HG03196 (cell line): ENCODE measurements around the gene AOAH.
"Not testable (repeated sequence)": the region's sequence is repeated elsewhere in the genome, so short reads cannot be mapped to it uniquely, and the experiment has no call there.

Source experiments
- ATAC-seq: cut with Tn5 transposase; IDR thresholded peaks from one replicate; pipeline ENCODE4 v1.9.1; 2021; ENCODE audit not compliant: unreplicated experiment

Gene AOAH

DNA sequence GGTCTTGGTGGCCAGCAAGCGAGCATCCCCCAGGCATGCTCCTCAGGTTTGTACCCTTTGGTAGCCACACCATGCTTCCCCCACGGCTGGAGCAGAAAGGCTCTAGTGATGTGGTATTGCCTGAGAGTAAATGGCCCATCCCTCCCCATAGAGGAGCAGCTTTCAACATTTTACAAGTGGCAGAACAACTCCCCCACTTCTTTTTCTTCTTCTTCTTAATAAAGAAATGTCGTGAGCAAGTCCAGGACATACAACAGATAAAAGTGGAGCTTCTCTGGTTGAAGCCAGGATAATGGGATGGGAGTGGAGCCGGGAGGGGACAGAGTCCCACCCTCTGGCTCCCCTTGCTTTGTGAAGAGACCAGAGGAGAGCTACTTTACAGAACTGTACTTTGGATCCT lies 203.2 kb downstream of the AOAH start:
- ATAC-seq, result no peak

DNA sequence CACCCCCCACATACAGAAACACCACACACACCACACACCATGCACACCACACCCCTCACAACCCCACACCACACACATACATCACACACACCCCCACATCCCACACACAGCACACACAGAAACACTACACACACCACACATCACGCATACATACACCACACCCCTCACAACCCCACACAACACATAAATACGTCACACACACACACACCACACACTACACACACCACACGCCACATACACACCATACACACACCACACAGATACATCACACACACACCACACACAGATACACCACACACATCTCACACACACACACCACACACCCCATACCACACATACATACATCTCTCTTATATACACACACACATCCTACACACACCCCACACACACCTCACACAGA lies 208.4 kb downstream of the AOAH start:
- no peak for ATAC-seq

DNA sequence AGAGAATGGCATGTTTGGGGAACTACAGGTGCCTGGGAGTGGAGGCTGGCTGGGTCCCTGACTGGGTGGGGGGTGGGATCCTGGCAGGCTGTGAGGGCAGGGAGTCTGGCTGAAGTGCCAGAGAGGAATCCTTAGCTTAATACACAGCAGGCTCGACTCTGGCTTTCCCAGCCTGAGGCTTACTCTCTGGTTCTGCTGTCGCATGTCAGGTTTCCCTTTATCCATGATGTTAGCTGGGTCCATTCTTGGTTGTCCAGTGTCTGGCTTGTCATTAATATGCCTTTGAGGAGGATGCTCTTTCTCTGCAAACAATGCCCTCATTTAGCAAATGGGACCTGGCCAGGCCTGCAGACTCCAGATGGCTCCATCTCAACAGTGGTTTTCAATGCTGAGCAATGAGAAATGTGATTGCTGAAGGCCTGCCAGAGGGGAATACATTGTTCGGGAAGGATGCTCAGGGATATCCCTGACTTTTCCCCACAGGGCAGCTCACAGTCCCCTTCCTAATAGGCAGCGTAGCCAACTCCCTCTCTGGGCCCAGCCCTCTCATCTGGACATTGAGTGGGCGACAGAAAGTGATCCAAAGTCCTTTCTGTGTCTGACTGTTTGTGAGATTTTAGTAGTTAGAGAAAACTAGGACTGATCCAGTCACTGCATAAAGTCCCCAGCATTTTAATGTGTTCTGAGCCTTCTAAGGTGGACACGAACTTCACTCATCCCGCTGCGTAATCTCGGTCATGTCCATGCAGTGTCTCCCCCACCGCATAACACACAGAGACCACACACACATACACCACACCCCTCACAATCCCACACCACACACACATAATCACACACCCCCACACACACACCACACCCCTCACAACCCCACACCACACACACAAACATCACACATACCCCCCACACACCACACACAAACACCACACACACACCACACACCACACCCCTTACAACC lies 209.7 kb downstream of the AOAH start:
- ATAC-seq, result no peak

DNA sequence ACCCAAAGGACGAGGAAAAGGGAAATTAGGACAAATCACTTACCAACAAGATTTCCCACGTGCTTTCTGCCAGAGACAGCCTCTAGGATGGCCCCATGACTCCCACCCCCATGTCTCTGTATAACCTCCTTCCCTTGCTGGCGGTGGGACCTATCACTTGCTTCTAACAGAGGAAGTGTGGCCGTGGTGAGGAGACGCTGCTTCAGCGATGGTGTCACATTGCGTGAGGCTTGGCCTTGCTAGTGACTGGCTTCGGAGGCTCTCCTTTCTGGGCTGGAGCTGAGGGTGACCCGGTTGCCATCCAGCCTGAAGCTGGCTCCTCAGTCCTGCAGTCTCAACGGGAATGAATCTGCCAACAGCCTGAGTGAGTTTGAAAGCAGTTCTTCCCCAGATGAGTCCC lies 210.9 kb downstream of the AOAH start:
- ATAC-seq, result no peak

DNA sequence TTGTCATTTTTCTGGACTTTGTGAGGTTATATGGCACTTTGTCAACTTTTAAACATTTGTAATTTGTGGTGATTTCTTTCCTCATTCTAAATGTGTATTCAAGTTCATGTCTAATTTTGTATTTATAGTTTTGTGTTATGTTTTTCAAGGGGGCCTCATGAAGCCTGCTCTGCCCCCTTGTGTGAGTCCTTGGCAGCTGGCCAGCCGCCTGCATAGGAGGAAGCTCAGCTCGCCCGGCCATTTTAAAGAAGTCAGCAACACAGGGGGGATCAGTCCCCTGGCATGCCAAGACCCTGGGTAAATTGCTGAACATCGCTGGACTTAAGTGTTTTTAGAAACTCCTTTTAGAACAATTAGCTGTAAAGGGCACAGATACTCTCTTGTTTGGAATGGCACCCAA lies 211.7 kb downstream of the AOAH start:
- ATAC-seq, result no peak

DNA sequence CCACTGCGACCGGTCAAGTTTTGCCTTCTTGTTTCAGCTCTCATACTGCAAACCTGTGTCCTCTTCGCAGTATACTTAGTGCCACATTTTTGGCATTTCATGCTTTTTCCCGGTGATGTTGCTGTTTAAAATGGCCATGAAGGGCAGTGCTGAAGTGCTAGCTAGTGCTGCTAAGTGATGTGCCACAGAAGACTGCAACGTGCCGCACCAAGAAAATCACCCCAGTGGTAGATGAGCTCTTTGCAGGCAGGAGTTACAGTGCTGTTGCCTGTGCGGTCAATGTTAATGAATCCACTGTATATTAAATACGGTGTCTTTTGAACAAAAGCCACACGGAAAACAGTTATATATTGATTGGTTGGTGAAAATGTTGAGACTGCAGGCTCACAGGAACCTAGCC lies 214.3 kb downstream of the AOAH start:
- ATAC-seq, result no peak

DNA sequence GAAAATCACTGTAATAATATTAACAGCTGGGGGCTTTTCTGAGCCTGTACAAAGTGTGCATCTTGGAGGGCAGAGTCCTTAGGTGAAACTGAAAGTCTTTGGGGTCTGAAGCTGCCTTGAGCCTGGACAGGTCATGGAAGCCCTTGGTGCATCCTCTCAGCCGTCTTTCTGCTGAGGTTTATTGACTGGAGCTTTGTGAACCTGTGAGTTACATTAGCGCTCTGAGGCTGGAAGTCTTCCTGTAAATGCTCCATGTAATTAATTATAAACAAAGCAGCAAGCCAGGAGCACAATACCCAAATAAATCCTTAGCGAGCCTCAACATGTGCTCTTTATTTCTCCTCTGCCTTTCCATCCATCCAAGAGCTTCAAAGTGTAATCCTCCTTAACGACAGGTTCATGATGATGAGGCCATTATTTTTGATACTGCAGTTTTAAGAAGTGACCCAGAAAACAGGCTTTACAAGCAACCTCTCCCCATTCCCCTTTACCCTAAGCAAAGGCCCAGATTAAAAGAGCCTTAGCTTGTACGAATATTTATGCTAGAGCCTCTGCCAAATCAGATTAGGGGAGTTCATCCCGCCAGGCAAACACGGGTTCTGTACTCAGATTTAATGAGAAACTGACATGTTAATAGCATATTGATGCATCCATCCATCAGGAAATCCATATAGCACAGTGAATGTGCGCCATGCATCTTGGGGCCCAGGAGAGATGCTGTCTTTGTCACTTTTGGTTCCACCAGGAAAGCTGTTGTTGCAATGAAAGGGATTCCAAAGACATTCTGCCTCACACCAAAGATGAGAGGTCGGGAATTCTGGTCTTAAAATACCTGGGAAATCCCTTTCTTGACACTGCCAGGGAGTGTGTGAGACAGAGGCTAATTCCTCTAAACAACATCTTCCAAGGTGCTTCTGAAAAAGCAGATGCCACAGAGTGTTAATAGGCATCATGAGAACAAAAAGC lies 216.5 kb downstream of the AOAH start:
- no peak for ATAC-seq

DNA sequence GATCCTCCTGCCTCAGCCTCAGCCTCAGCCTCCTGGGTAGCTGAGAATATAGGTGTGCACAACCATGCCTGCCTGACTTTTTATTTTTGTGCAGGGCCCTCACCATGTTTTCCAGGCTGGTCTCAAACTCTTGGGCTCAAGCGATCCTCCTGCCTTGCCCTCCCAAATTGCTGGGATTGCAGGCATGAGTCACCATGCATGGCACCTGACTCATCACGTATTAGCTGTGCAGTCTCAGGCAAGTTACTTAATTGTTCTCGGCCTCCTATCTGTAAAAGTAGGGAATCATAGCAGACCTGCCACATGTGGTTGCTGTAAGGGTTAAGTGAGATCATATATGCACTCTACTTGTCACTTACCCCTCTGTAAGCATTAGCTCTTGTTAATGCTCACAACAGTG lies 217.5 kb downstream of the AOAH start:
- no peak for ATAC-seq

DNA sequence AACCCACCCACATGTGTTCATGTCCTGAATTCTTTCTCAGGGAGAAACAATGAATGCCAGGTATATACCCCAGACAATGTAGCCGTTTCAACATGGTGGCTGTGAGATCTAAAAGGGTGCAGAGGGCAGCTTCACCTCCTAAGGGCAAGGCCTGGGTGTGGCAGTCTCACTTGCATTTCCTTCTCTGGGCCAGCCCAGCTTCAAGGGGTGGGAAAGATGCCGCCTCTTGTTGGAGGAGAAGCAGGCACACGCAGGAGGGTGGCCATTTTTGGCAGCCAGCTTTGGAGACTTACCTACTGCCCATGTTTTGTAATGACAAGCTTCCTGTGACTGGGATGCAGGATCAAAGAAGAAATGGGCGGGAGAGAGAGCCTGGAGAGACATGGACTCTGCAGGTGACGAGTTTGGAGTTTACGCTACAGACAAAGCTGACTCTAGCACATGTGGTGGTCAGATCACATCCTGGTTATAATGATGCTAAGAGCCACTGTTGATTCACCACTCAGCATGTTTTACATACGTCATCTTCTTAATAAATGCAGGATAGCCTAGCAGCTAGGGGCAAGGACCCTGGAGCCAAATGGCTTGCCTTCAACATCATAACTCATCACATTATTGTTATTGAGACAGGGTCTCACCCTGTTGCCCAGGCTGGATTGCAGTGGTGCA lies 218.0 kb downstream of the AOAH start:
- ATAC-seq, result no peak

DNA sequence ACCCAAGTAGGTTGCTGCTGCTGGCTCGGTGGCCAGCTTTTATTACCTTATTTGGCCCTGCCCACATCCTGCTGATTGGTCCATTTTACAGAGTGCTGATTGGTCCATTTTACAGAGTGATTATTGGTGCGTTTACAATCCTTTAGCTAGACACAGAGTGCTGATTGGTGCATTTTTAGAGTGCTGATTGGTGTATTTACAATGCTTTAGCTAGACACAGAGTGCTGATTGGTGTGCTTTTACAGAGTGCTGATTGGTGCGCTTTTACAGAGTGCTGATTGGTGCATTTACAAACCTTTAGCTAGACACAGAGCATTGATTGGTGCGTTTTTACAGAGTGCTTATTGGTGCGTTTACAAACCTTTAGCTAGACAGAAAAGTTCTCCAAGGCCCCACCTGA lies 219.7 kb downstream of the AOAH start:
- ATAC-seq, result not testable (repeated sequence)

DNA sequence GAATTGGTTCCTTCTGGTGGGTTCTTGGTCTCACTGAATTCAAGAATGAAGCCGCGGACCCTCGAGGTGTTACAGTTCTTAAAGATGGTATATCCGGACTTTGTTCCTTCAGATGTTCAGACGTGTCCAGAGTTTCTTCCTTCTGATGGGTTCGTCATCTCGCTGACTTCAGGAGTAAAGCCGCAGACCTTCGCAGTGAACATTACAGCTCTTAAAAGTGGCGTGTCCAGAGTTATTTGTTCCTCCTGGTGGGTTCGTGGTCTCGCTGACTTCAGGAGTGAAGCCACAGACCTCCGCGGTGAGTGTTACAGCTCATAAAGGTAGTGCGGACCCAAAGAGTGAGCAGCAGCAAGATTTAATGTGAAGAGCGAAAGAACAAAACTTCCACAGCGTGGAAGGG lies 220.1 kb downstream of the AOAH start:
- not testable (repeated sequence) for ATAC-seq

DNA sequence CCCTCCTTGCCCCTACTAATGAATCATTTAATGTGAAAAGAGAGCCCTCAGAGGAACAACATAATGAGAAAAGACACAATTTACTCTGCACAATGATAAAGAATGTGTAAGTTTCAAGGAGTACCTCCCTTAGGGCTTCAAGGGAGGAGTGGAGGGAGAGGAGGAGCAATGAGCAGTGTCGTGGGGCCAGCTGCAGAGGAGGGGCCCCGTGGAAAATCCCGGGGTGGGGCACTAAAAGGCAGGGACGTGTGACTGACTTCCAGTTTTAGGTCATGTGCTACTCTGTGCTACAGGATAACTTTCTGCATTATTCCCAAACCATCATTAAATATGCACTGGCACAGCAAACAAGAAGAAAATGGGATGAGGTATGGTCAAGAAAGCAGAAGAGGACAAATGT lies 226.5 kb downstream of the AOAH start:
- no peak for ATAC-seq

DNA sequence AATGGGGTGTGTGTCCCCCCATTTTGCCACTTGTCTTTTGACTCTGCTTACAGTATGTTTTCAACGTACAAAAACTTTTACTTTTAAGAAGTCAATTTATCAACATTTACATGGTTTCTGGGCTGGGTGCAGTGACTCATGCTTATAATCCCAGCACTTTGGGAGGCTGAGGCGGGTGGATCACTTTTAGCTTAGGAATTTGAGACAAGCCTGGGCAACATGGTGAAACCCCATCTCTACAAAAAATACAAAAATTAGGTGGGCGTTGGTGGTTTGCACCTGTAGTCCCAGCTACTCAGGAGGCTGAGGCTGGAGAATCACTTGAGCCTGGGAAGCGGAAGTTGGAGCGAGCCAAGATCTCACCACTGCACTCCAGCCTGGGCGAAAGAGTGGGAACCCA lies 227.1 kb downstream of the AOAH start:
- not testable (repeated sequence) for ATAC-seq

DNA sequence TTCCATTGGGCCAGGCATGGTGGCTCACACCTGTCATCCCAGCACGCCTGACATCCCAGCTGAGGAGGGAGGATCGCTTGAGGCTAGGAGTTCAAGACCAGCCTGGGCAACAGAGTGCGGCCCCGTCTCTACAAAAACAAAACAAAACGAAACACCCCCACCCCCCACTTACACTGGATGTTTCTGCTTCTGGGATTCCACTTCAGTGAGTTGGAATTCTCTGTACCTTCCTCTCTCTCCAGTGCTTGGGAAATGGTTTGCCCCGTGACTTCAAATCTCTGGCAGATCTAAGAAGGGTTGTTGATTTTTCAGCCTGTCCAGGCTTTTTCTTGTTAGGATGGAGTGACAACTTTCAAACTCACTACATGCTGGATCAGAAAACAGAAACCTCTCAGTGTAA lies 227.7 kb downstream of the AOAH start:
- ATAC-seq, result no peak

DNA sequence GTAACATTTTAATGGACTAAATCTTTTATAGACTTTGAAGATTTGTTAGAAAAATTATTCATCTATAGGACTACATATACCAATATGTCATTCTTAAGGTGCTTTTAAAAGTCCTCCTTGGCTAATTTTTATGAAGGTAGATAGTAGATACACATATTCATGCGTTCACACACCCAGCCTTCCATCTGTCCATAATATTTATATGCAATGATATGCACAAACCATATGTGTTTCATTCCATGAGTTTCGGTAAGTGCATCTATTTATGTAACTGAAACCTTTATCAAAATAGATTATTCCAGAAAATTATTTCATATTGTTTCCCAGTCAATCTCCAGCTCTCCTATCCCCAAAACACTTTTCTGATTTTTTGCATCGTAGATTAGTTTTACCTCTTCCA lies 233.0 kb downstream of the AOAH start:
- ATAC-seq, result no peak

DNA sequence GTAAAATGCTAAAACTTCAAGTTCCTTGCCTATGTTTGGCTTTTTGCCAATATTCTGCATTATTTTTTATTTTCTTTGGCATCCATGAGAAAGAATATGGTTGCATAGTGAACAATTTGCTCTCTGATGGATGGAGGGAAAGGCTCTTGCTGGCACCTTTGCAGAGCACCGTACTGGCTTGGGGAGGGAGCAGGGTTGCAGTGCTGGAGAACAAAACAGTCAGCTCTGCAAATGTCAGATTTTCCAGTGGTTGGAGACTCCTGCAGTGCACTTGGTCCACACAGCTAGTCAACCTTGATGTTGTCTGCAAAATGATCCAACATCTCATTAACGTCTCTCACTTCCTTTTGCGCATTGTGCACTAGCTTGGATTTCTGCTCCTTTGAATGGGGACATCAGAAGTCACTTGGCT lies 233.9 kb downstream of the AOAH start:
- ATAC-seq, result no peak

DNA sequence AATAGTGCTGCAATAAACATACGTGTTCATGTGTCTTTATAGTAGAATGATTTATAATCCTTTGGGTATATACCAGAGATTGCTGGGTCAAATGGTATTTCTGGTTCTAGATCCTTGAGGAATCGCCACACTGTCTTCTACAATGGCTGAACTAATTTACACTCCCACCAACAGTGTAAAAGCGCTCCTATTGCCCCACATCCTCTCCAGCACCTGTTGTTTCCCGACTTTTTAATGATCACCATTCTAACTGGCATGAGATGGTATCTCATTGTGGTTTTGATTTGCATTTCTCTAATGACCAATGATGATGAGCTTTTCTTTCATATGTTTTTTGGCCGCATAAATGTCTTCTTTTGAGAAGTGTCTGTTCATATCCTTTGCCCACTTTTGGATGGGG lies 235.6 kb downstream of the AOAH start:
- not testable (repeated sequence) for ATAC-seq

DNA sequence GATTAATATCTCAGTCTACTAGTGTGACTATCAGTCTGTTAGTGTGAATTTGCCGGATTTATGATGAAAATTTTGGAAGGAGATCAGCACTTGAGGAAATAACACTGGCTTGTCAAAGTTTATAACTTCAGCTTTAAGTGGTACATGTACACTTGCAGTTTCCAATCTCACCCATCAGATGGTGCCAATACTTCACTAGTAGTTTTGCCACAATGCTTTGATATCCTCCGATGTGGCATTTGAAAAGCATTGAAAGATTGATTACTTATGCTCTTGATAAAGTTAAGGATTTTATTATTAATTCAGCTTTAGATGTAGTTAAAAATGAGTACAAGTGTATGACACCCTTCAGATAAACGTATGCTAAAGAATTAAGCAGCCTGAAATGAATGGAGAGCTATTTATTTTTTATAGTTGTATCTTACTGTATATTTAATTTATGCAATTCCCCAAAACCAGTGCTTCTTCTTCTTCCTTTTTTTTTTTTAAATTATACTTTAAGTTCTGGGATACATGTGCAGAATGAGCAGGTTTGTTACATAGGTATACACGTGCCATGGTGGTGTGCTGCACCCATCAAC lies 236.4 kb downstream of the AOAH start:
- no peak for ATAC-seq

DNA sequence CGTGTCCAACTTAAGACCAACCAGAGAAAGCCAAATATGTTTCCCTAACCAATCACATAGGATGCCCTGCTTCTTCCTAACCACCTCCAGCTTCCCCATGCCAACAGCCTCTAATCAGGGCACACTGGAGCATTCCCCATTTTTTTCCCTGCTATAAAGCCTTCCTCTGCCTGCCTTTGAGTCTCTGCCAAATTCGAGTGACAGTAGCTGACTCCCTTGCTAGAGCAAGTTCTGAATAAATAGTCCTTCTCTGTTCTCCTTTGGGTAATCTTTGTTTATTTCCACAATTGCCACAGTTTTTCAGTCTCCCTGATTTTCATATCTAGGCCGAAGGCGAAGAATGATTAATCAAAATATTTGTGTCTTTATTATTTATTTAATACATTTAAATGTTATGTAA lies 238.0 kb downstream of the AOAH start:
- ATAC-seq, result no peak

DNA sequence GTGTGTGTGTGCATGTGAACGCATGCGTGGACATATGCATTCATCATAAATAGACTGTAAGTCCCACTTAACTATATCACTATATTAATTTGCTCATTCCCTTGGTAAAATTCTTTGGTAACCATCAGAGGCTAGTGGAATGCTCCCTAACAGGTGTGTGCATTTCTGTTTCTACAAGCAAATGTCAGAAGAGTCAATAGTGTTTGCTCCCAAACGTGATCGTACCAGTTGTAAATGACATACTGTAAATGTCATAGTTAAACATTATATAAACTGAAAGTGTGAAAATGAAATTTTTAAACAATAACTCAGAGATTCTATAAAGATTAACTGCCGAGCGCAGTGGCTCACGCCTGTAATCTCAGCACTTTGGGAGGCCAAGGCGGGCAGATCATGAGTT lies 240.0 kb downstream of the AOAH start:
- ATAC-seq, result no peak

DNA sequence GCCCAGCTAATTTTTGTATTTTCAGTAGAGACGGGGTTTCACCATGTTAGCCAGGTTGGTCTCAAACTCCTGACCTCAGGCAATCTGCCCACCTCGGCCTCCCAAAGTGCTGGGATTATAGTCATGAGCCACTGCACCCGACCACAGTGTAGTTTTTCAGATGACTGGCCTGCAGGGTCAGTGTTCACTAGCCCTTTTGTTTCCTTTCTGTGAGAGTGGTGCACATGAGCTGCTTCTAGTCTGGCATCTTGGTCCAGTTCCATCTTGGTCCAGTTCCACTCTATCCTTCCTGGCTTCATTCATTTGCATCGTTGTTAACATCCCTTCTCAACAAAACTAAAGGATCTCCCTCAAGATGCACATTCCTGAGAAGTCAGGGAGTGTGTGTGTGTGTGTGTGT lies 240.4 kb downstream of the AOAH start:
- not testable (repeated sequence) for ATAC-seq
